ENCODE results near the gene HPD.

Gene HPD

GRCh38 chr12:121839106-121839992 lies 19.3 kb downstream of the HPD start:
- no peaks in the 10 kb centered on the region for H3K36me3 ChIP-seq (ENCODE audit: insufficient read depth, low read depth, low read length)
- no peaks in the 10 kb centered on the region for H3K9me3 ChIP-seq (ENCODE audit: insufficient read depth, low read depth, low read length)
- no peak overlapping the region for H3K27ac ChIP-seq (ENCODE audit: low read length)
- peaks cover 4% of the 10 kb centered on the region; the same call in 1 of the 2 replicates for H3K27me3 ChIP-seq (ENCODE audit: insufficient read depth, low read length)
- peak overlapping the region; percentile 76; the same call in 1 of the 2 replicates for H3K9ac ChIP-seq (ENCODE audit: low read depth, low read length)
- H3K4me3 ChIP-seq (ENCODE audit: low read length): peak overlapping the region; percentile 71
- no peaks in the 10 kb centered on the region for H3K4me1 ChIP-seq (ENCODE audit: insufficient read depth, low read length)

GRCh38 chr12:121838126-121838525 lies 20.5 kb downstream of the HPD start:
- Histone ChIP-seq H3K27ac (ENCODE audit: low read length) (no peak overlapping the region), H3K4me3 (ENCODE audit: low read length) (no peak overlapping the region), H3K9ac (ENCODE audit: low read depth, low read length) (no peak overlapping the region), H3K27me3 (ENCODE audit: insufficient read depth, low read length) (peaks cover 4% of the 10 kb centered on the region; the same call in 1 of the 2 replicates), H3K4me1 (ENCODE audit: insufficient read depth, low read length) (no peaks in the 10 kb centered on the region), H3K36me3 (ENCODE audit: insufficient read depth, low read depth, low read length) (no peaks in the 10 kb centered on the region), H3K9me3 (ENCODE audit: insufficient read depth, low read depth, low read length) (no peaks in the 10 kb centered on the region)

DNA sequence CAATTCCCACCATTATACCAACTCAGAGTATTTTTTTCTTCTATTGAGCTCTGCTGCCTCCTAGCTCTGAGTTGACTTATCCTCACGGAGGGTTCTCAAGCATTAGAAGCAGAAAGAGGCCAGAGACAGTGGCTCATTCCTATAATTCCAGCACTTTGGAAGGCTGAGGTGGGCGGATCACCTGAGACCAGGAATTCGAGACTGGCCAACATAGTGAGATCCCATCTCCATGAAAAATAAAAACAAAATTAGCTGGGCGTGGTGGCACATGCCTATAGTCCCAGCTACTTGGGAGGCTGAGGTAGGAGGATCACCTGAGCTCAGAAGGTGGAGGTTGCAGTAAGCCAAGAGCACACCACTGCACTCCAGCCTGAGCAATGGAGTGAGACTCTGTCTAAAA lies 21.0 kb downstream of the HPD start:
- Histone ChIP-seq H3K4me1 (ENCODE audit: insufficient read depth, low read length) (no peaks in the 10 kb centered on the region), H3K4me3 (ENCODE audit: low read length) (no peak overlapping the region), H3K27ac (ENCODE audit: low read length) (no peak overlapping the region), H3K27me3 (ENCODE audit: insufficient read depth, low read length) (peaks cover 4% of the 10 kb centered on the region; the same call in 1 of the 2 replicates), H3K9ac (ENCODE audit: low read depth, low read length) (no peak overlapping the region), H3K36me3 (ENCODE audit: insufficient read depth, low read depth, low read length) (no peaks in the 10 kb centered on the region), H3K9me3 (ENCODE audit: insufficient read depth, low read depth, low read length) (no peaks in the 10 kb centered on the region)

DNA sequence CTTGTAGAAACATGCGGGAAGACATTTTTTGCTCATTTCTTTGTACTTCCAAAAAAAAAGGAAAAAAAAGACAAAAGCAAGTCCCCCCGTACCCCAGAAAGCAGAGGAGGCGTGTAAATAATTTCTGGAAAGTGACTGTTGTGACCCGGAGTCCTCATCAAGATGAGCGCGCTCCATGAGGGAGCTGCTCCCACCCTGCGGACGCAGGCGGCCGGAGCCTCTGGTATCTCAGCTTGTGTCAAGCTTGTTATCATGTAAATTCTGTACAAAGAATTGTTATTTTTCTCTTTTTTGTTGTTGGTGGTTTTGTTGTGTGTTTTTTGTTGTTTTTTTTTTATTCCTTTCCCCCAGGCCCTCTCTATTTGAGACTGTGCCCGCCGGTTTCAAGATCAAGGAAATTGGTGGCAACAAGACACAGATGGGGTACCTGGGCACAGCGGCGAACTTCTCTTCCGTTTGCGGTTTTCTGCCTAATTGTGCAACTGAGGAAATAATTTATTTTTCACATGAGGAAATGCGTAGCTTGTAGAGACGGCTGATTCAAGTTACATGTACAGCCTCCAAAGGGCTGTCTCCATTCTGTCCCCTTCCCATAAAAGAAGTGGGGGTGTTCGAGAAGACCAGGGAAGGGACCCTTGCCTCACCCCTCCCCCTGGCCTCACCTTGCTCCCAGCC lies 27.0 kb downstream of the HPD start:
- Histone ChIP-seq H3K9ac (ENCODE audit: low read depth, low read length) (no peak overlapping the region), H3K27me3 (ENCODE audit: insufficient read depth, low read length) (no peaks in the 10 kb centered on the region), H3K4me3 (ENCODE audit: low read length) (no peak overlapping the region), H3K9me3 (ENCODE audit: insufficient read depth, low read depth, low read length) (no peaks in the 10 kb centered on the region), H3K36me3 (ENCODE audit: insufficient read depth, low read depth, low read length) (peaks cover 57% of the 10 kb centered on the region), H3K4me1 (ENCODE audit: insufficient read depth, low read length) (no peaks in the 10 kb centered on the region), H3K27ac (ENCODE audit: low read length) (no peak overlapping the region)

DNA sequence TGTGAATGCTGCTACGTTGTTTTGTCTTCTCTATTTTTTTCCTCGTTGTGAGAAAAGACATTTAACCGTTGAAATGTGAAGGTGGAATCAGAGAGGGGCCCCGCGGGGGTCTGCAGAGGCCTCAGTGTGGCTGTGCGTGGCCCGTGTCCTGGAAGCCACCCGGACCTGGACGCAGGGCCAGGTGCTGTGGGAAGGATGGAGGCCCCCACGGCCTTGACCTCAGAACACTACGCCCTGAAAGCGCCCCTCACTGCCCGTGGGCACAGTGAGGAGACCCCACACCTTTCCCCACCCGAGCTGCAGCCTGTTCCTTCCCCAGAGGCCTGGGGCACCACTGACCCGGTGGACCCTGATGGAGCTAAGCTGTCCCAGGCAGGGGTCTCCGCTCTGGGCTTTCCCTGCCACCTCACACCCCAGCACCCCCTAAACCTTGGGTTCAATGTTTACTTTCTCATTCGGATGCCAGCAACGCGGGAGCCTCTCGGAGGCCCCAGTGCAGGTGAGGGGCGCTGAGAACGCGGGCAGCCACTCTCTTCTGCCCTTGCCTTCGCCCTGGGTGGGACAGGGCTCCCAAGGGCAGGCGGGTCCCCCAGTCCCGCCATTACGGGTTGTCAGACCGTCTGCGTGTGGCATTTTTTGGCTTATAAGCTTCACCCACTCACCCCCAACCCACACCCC lies 27.9 kb downstream of the HPD start:
- no peak overlapping the region for H3K27ac ChIP-seq (ENCODE audit: low read length)
- no peaks in the 10 kb centered on the region for H3K27me3 ChIP-seq (ENCODE audit: insufficient read depth, low read length)
- H3K4me3 ChIP-seq (ENCODE audit: low read length): no peak overlapping the region
- no peaks in the 10 kb centered on the region for H3K9me3 ChIP-seq (ENCODE audit: insufficient read depth, low read depth, low read length)
- no peaks in the 10 kb centered on the region for H3K4me1 ChIP-seq (ENCODE audit: insufficient read depth, low read length)
- no peak overlapping the region for H3K9ac ChIP-seq (ENCODE audit: low read depth, low read length)
- peaks cover 63% of the 10 kb centered on the region for H3K36me3 ChIP-seq (ENCODE audit: insufficient read depth, low read depth, low read length)

DNA sequence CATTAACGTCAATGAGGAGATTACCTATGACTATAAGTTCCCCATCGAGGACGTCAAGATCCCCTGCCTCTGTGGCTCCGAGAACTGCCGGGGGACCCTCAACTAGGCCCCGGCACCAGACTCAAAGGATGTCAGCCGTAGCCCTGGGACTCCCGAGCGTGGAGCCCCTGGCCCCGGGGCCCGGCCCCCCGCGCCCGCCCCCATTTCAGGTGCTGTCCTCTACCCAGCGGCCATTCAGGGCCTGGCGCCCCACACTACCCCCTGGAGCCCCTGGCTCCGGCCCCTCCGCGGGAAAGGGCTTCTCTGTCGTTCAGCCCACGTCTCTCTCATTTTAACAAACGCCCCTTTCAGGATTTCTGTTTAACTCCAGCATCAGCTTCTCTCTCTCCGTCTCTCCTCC lies 28.5 kb downstream of the HPD start:
- H3K27me3 ChIP-seq (ENCODE audit: insufficient read depth, low read length): no peaks in the 10 kb centered on the region
- H3K36me3 ChIP-seq (ENCODE audit: insufficient read depth, low read depth, low read length): peaks cover 65% of the 10 kb centered on the region
- H3K4me1 ChIP-seq (ENCODE audit: insufficient read depth, low read length): no peaks in the 10 kb centered on the region
- H3K9me3 ChIP-seq (ENCODE audit: insufficient read depth, low read depth, low read length): no peaks in the 10 kb centered on the region
- no peak overlapping the region for H3K4me3 ChIP-seq (ENCODE audit: low read length)
- no peak overlapping the region for H3K9ac ChIP-seq (ENCODE audit: low read depth, low read length)
- H3K27ac ChIP-seq (ENCODE audit: low read length): no peak overlapping the region

- Histone ChIP-seq H3K27me3 (ENCODE audit: insufficient read depth, low read length) (no peaks in the 10 kb centered on the region), H3K4me3 (ENCODE audit: low read length) (no peak overlapping the region), H3K9ac (ENCODE audit: low read depth, low read length) (no peak overlapping the region), H3K9me3 (ENCODE audit: insufficient read depth, low read depth, low read length) (no peaks in the 10 kb centered on the region), H3K27ac (ENCODE audit: low read length) (no peak overlapping the region), H3K36me3 (ENCODE audit: insufficient read depth, low read depth, low read length) (peaks cover 66% of the 10 kb centered on the region), H3K4me1 (ENCODE audit: insufficient read depth, low read length) (no peaks in the 10 kb centered on the region)
Measured at GRCh38 chr12:121829250-121829918, 29.3 kb downstream of the HPD start.

DNA sequence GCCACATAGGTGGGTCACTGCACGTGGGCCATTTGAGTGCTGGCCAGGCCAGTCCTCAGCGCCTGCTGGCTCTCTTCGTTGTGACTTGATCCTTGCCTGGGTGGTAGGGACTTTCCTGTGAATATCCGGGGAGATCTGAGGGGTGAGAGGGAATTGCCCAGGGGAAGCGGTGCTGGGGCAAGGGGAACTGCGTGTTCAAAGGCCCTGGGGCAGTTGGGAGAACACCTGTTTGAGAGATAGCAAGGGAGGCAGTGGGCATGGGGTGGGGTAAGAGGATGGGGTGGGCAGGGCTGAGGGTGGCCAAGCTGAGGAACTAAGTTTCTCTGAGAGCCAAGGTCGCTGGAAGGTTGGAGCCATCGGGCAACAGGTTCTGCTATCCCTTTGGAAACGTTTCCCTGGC lies 29.8 kb downstream of the HPD start:
- Histone ChIP-seq H3K4me3 (ENCODE audit: low read length) (no peak overlapping the region), H3K9me3 (ENCODE audit: insufficient read depth, low read depth, low read length) (no peaks in the 10 kb centered on the region), H3K9ac (ENCODE audit: low read depth, low read length) (no peak overlapping the region), H3K4me1 (ENCODE audit: insufficient read depth, low read length) (no peaks in the 10 kb centered on the region), H3K27ac (ENCODE audit: low read length) (no peak overlapping the region), H3K36me3 (ENCODE audit: insufficient read depth, low read depth, low read length) (peaks cover 70% of the 10 kb centered on the region), H3K27me3 (ENCODE audit: insufficient read depth, low read length) (no peaks in the 10 kb centered on the region)

- H3K4me3 ChIP-seq (ENCODE audit: low read length): no peak overlapping the region
- H3K9ac ChIP-seq (ENCODE audit: low read depth, low read length): no peak overlapping the region
- peaks cover 75% of the 10 kb centered on the region for H3K36me3 ChIP-seq (ENCODE audit: insufficient read depth, low read depth, low read length)
- no peak overlapping the region for H3K27ac ChIP-seq (ENCODE audit: low read length)
- H3K9me3 ChIP-seq (ENCODE audit: insufficient read depth, low read depth, low read length): no peaks in the 10 kb centered on the region
- H3K4me1 ChIP-seq (ENCODE audit: insufficient read depth, low read length): no peaks in the 10 kb centered on the region
- no peaks in the 10 kb centered on the region for H3K27me3 ChIP-seq (ENCODE audit: insufficient read depth, low read length)
Measured at GRCh38 chr12:121828306-121828705, 30.4 kb downstream of the HPD start.

GRCh38 chr12:121827351-121828099 lies 31.1 kb downstream of the HPD start:
- peaks cover 77% of the 10 kb centered on the region for H3K36me3 ChIP-seq (ENCODE audit: insufficient read depth, low read depth, low read length)
- H3K9me3 ChIP-seq (ENCODE audit: insufficient read depth, low read depth, low read length): no peaks in the 10 kb centered on the region
- no peaks in the 10 kb centered on the region for H3K4me1 ChIP-seq (ENCODE audit: insufficient read depth, low read length)
- H3K4me3 ChIP-seq (ENCODE audit: low read length): no peak overlapping the region
- H3K27ac ChIP-seq (ENCODE audit: low read length): no peak overlapping the region
- no peak overlapping the region for H3K9ac ChIP-seq (ENCODE audit: low read depth, low read length)
- H3K27me3 ChIP-seq (ENCODE audit: insufficient read depth, low read length): no peaks in the 10 kb centered on the region
